B cell (primary cell): ENCODE measurements around the gene PAFAH1B2.

Experiments used
- CTCF ChIP-seq: fragments of 200-600 bp; IDR thresholded peaks from one replicate; pipeline ENCODE4 v1.8.0; 2022; ENCODE audit warnings: antibody characterized with exemption, mild to moderate bottlenecking
- EZH2 ChIP-seq: IDR thresholded peaks from 2 replicates; pipeline ENCODE4 v1.6.1; 2012; ENCODE audit warnings: borderline replicate concordance, low read depth, mild to moderate bottlenecking, moderate library complexity, low read length; ENCODE audit not compliant: insufficient read depth, poor library complexity, severe bottlenecking

- TF ChIP-seq EZH2 (no peak), CTCF (no peak)
Observed at GRCh38 chr11:117194267-117194666, 50.2 kb downstream of the PAFAH1B2 start.
